DMS114 treated with DMSO at 0.1 percent for 48 hours (cell line): ENCODE measurements around the gene BTK.

ENCODE experiments used
- DNase-seq: peaks from one replicate; lab custom pipeline; 2025; ENCODE audit not compliant: unreplicated experiment; lab: John Stamatoyannopoulos, UW

Gene BTK

DNA sequence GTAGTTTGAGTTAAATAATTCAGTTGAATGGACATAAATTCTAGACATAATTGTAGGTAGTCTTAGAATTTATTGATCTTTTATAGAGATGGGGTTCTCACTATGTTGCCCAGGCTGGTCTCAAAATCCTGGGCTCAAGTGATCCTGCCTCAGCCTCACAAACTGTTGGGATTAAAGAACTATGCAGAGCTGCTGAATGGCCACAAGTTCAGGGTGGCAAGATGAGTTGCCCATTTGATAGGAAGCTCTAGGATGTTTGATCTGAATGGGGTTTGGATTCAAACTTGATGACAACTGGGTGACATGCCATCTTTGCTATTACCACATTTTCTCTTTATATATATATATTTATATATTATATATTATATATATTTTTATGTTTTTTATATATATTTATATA lies 8.4 kb upstream of the BTK start:
- DNase-seq: no peak

DNA sequence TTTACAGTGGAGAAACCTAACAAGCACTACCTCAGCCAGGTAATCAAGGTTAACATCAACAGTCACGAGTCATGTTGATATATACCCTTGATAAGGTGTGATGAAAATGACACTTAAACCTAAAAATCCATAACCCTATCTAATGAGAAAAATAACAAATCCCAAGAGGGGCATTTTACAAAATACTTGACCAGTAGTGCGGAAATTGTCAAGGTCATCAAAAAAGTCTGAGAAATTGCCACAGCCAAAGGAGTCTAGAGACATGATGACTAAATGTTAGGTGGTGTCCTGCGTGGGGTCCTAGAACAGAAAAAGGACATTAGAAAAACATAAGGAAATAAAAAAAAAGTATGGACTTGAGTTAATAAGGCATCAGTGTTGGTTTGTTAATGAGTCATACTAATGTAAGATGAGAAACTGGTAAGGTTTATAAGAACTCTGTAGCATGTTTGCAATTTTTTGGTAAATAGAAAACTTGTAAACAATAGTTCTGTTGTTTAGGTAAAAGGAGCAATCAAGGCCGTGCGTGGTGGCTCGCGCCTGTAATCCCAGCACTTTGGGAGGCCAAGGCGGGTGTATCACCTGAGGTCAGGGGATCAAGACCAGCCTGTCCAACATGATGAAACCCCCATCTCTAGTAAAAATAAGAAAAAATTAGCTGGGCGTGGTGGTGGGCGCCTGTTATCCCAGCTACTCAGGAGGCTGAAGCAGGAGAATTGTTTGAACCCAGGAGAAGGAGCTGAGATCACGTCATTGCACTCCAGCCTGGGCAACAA lies 7.7 kb upstream of the BTK start:
- no peak for DNase-seq

DNA sequence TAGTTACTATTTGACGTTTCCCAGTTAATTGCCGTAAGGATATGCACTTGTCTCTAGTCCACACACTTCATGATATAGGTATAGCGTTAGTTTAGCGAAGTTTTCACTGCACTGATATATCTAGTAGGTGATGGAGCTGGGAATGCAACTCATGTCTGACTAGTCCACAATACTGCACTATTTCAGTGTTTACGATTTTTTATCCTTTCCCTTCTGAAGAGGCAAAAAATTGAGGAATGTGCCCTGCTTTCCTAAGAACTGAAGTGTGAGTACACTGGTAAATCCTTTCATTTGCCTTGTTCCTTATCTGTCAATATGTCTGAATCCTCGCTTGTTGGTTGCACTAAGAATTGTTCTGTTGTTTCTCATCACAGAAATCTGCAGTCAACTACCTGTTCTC lies 5.8 kb upstream of the BTK start:
- no peak for DNase-seq

DNA sequence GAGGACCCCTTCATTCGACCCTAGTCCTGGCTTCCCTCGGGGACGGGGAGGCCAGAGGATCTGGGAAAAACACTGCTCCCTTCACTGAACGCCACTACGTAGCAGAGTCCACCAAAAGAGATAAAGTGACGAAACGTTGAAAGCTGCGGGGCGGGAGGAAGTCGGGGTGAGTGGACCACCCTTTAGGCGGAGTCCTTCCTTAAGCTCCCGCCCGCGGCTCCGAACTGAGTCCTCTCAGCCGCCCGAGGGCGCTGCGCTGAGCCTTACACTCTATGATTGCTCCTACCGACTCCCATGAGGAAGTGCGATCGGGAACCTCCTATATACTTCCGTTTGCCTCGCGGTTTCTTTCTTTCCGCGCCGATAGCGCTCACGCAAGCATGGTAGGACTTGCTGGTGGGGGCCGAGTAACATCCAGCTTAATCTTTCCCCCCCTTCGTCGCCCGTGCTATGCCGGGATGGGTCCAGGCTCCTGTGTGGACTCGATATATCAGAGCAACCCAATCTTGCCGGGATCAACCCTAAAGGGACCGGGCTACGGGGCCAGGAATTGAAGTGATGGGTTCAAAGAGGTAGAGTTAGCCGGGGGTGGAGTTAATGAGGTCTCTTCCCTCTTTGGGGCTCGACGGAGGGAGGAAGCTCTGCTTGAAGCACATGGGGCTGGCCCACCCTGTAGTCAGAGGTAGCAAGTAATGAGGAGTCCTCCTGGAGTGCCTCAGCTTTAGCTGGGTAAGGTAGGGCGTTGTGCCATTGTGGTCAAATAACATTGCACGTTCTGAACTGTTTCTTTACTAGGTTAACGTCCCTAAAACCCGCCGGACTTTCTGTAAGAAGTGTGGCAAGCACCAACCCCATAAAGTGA lies 4.9 kb upstream of the BTK start, which contains the start of gene RPL36A:
Gene RPL36A, plus strand, starts transcription at position 348 of the 862 bp plus-strand sequence. Its CDS starts 33 bp downstream, at position 381.
- peak; percentile 92 for DNase-seq

DNA sequence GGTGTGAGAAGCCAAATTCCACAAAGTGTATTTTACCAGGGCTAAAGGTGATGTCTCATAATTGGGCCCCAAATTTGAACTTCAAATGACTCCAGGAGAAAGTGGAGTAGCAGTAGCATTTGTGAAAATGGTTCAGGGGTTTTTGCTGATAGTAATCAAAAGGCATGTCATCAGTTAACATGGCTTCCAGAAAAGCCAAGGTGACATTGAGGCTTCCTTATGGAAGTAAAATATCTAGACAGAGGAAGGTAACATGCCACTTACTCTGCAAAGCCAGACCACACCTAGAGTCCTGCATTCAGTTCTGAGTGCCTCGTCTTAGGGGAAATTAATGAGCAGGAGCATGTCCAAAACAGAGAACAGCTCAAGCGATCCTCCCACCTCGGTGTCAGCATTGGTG lies 2.6 kb upstream of the BTK start:
- no peak for DNase-seq

DNA sequence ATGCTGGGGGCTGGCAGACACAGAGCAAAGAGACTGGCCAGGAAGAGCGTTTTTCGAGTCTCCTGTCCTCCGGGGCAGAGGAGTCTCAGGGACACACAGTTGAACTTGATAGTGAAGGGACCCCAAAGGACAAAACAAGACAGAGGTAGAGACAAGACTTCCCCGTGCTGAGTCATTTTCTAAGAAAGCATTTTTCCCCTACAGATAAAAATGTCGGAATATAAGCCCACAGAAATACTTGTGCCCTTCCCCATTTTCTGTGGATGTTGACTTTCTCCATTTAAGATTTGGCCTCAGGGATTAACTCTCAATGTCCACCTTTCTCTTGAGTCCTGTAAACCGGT lies 523 bp upstream of the BTK start:
- DNase-seq: no peak

DNA sequence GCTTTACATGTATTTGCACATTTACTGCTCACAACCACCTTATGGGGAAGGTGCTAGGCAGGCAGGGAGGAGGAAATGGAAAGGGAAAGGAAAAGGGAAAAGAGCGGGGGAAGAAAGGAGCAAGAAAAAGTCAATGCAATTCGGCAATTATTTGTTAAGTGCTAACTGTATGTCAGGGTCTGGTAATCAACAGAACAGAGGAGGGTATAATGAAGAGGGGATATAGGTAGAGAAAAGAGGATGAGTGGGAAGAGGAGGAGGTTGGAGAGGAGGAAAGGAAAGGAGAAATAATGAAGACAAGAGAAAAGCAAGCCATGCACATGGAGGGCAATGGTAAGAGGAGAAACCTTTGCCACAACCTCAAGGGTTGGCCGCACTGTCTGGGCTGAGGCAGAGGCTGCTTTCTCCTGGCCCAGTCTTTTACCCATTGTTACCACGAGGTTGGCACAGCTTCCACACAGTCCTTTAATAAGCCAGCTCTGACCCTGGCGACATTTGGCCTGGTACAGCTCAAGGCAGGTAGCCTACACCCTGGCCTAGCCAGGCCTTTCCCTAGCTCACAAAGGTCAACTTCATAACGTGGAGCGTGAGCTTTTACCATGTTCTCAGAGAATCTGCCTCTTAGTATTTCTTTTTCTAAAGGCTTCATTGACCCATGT lies 836 bp downstream of the BTK start:
- DNase-seq: no peak

DNA sequence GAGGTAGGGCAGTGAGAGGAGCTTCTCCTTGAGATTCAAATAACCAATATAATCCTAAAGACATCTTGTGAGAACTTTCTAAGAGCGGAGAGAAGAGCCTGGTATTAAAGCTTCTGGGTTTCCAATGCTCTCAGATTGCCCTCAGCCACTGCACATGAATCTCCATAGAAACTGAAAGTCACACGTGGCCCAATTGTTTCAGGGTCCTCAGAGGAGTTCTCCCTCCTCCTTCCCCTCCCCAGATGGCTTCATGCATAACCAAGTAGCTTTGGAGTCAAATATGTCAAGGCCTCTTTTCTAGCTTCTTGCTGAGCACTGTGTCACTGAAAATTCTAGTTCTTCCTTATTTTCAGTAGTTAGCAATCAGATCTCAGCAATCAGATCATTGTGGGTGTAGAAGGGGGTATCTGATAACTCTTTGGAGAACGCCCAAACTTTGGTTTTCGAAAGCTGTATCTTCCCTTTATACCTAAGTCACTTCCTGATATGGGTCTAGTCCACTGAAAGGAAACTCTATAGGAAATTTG lies 2.2 kb downstream of the BTK start:
- no peak for DNase-seq

DNA sequence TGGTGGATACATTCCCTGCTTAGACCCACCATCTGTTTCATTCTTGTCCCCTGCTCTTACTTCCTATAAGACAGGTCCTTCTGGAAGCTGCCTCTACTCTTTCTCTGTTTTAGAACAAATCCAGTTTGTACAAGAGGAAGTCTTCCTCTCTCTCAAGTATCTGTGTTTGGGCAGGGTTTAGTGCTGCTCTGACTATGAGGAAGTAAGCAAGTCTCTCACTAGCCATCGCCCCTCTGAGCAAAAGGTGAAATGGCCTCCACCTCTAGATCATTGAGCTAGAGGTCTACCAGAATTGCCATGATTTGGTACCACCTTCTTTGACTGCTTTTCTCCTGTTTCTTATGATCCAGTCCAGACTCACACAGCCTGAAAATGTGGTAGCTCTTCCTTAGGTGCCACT lies 8.4 kb downstream of the BTK start:
- DNase-seq: no peak

DNA sequence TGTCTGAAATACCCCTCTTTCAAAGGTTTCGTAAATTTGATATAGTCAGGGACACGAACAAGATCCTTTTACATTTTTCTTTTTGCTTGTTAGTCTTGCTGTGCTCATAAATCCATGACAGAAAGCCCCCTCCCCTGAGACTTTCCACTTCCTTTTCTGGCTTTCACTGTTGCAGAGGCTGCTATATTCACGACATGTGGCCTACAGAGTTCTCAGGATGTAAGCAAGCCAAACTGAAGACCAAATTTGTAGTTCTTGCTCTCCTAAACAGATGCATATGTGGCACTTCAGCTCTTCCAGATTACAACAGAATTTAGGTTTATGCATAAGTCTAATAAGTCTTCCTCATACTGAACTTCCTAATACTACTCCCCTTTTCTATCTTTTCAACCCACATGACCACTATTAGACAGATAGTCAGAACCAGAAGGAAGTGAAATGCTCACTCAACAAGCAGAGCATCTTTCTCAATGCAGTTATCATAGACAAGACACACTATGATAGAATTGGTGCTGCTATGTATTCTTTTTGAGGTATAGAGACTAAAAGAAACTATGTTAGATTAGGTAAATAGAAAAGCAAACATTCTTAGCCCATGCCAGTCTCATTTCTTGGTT lies 15.0 kb downstream of the BTK start:
- DNase-seq: no peak

DNA sequence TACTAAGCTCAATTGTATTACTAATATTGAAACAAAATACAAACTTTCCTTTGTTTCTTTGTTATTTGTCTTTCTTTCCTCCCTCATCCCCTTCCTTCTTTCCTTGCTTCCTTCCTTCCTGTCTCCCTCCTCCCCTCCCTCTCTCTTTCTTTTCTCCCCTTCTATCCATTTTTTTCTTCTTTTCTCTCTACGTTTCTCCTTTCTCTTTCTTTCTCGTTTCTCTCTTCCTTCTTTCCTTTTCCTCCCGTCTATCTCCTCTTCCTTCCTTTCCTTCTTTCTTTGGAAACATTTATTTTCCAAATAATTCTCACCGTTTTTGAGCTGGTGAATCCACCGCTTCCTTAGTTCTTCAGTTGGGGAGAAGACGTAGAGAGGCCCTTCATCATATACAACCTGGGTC lies 16.3 kb downstream of the BTK start:
- no peak for DNase-seq

DNA sequence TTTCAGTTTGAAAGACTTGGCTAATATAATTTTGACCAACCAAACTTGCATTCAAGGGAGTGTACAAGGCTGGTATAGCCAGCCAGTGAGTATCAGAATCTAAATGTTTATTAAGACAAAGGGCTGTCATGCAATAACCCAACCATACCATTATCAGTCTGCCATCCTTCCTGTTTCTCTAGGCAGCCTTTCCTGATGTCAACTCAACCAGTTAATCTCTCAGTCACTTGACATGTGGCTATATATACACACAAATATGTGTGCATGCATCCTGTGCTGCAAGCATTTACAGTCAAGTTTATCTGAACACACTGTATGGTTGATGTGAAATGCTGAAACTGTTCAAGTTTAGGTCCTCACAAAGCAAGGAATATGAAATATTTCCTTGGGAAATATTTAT lies 17.2 kb downstream of the BTK start:
- no peak for DNase-seq

DNA sequence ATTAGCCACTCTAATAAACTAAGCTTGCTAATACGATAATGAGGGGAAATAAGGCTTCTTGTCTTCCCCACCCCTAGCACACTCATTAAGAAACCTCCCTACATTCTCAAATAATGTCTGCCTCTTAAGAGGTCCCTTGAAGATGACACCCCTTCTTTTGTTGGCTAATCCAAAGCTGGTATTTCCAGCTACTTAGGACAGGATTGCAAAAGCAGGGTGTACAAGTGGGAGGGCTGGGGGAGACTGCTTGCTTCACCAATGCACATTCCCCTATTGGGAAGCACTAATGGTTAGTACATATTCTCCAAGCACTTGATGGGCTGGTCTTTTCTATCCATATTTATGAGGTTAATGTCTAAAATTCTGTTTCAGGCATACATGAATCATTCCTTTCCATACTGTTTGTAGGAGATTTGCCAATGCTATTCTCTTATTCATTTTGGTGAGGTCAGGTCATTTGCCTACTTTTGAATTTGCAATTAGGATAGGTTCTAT lies 20.6 kb downstream of the BTK start:
- DNase-seq: no peak

DNA sequence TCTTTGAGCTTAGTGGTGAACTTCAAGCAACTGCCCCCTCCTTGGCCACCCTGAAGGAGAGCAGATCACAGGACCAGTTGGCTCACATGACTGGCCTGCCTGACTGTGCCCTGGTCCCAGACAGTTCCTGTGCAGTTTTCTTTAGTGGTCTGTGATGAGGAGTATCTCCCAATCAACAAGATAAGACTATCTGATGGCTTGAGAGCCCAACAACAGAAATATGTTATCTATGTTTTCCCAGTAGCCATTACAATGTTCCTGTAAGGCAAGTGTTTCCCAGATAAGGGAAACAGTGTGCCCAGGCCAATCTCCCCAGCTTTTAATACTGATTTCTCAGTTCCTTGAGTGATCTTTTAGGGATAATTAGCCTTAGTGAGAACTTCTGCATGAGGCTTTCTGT lies 23.2 kb downstream of the BTK start:
- DNase-seq: no peak

DNA sequence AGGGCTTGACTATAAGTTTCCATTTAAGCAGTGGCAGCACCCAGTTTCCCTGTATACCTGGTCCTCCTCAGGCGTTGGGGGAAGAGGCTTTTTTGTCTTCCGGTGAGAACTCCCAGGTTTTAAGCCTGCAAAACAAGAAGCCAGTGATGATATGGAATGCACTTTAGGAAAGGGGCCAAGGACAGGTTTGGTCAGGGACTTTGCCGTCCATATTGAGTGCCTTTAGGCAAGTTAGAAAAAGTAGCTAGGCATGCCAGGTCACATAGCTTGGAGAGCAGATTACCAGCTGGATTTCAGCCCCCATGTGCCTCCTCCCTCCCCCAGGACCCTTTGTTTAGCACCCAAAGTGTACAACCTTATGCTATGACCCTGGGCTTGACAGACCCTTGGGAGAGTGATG lies 23.9 kb downstream of the BTK start:
- no peak for DNase-seq

DNA sequence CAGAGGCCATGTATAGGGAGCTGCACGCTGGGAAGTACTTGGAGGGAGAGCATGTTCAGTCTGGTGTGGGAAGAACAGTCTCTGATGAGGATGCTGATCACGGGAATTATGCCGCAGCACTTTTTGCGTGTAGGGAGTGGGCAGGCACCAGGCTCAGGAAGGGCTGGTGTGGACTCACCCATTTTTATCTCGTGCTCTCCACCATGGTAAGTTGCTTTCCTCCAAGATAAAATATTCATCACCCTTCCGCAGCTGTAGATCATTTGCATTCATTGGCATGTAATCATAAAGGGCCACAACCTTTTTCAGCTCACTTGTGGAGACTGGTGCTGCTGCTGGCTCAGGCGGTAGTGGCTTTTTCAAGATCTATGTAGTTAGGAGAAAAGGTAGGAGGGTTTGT lies 25.6 kb downstream of the BTK start:
- DNase-seq: no peak

DNA sequence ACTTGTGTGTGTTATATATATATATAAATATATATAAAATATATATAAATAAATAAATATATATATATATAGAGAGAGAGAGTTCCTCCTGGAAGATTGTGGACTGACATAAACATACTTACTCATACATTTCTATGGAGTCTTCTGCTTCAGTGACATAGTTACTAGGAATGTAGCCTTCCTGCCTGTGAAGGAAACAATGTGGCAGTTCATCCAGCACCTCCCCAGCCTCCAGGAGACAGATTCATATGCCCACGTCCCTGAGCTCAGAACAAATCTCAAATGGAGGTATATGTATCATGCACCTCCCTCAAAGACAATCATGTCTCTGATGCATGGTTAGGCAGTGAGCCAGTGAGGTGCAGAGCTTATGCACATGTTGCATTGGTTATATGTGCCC lies 26.0 kb downstream of the BTK start:
- DNase-seq: no peak

DNA sequence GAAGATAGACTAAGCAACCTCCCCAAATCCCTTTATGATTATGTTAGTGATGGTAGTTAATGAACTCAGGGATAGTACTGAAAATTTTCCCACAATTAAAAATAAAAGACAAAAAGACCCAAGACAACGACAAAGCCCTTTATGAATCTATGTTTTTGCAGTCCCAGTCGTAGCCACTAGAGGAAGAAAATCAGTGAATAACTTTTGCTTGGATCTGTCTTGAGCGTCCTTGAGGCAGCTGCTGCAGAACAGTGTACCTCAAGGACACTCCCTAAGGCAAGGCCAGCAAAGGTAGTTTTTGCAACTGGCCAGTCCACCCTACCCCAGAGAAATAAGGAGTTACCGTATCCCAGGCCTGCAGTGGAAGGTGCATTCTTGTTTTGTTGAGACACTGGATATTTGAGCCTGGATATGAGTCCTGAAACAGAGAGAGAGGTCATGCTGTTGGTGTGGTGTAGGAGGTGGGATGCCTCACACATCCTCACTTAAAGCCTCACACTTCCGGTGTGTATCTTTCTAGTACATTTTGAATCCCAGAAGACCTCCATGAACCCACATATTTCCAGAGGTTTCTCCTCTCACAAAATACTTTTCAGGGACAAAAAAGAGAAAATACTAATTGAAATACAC lies 28.7 kb downstream of the BTK start:
- DNase-seq: no peak

DNA sequence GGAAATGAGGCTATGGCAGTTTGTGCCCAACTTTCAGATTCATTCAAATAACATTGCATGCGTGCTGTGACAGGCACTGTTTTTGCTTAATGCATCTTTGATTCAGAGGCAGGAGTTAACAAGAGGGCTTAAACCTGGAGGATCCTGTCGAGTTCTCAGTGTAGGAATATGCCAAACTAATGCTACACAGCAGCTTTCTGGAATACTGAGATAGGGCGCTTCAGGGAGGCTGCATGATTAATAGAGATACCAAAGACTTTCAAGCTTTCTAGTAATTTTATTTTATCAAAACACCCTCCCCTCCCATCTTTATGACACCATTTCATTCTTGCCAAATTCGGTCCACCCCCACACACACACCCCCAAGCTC lies 36.8 kb downstream of the BTK start:
- DNase-seq: no peak

DNA sequence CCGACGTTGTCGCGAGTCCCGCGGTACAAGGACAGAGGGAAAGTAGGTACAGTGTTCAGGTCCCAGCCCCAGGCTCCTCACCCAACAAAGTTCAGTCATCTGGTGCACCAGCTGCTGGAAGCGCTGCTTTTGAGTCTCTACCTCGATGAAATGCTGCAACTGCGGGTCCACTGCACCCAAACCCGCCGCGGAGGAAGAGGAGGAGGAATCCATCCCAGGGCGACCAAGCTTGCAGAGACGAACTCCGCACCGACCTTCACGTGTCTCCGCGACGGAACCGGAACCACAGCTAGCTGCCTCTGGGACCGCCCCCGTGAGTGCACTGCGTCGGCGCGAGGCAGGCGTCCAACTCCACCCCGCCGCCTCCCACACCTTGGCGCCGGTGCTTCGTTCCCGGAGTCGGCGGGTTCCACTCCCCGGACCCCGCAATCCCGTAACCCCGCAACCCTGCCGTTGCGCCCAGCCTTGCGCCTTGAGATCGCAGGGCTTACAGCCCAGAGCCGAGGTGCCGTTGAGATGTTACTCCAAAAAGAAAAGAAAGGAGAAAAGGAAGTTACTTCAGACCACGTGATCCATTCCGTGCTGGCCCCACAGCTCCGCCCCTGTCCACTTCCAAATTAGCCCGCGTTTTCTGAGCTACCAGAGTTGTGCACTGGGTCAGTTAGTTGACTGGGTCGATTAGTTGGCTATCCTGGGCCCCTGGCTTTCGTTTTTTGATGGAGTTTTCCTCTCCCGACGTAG lies 37.4 kb downstream of the BTK start, which contains the start of gene TIMM8A:
Gene TIMM8A, minus strand, starts transcription at position 291 of the 741 bp plus-strand sequence. Its CDS starts 78 bp downstream, at position 213.
- peak; percentile 78 for DNase-seq
